Stromal cell of bone marrow (primary cell): ENCODE results near the gene TMEM14A.
"Not testable (repeated sequence)": the region's sequence is repeated elsewhere in the genome, so short reads cannot be mapped to it uniquely, and the experiment has no call there.

Experiments used
- DNase-seq: peaks from one replicate; pipeline ENCODE4 v3.0.0-alpha.2; 2012; ENCODE audit warnings: low read depth

TMEM14A gene

GRCh38 chr6:52657870-52658269 is 13.0 kb upstream of the TMEM14A start:
- DNase-seq: no peak

GRCh38 chr6:52661551-52661950 is 9.4 kb upstream of the TMEM14A start:
- DNase-seq: no peak

GRCh38 chr6:52662031-52662430 is 8.9 kb upstream of the TMEM14A start:
- no peak for DNase-seq

GRCh38 chr6:52663120-52663935 is 7.6 kb upstream of the TMEM14A start:
- DNase-seq: peak; percentile 64

- DNase-seq: no peak
Measured at GRCh38 chr6:52663936-52664185, 7.1 kb upstream of the TMEM14A start.

- DNase-seq: peak; percentile 92
Measured at GRCh38 chr6:52664186-52664990, 6.5 kb upstream of the TMEM14A start.

GRCh38 chr6:52664991-52665686 is 5.8 kb upstream of the TMEM14A start:
- DNase-seq: no peak

GRCh38 chr6:52666071-52666470 is 4.8 kb upstream of the TMEM14A start:
- no peak for DNase-seq

GRCh38 chr6:52666523-52666922 is 4.4 kb upstream of the TMEM14A start:
- DNase-seq: no peak

GRCh38 chr6:52667572-52667971 is 3.3 kb upstream of the TMEM14A start:
- DNase-seq: no peak

- no peak for DNase-seq
Measured at GRCh38 chr6:52671676-52672075, 763 bp downstream of the TMEM14A start.

GRCh38 chr6:52672412-52673025 is 1.6 kb downstream of the TMEM14A start:
- no peak for DNase-seq

GRCh38 chr6:52674666-52675065 is 3.8 kb downstream of the TMEM14A start:
- no peak for DNase-seq

- DNase-seq: no peak
Measured at GRCh38 chr6:52675372-52675771, 4.5 kb downstream of the TMEM14A start.

GRCh38 chr6:52676631-52677030 is 5.7 kb downstream of the TMEM14A start:
- DNase-seq: not testable (repeated sequence)

- DNase-seq: no peak
Measured at GRCh38 chr6:52681416-52681815, 10.5 kb downstream of the TMEM14A start.

- no peak for DNase-seq
Measured at GRCh38 chr6:52686878-52687699, 16.2 kb downstream of the TMEM14A start.

GRCh38 chr6:52689857-52690256 is 18.9 kb downstream of the TMEM14A start:
- DNase-seq: no peak

- no peak for DNase-seq
Measured at GRCh38 chr6:52691718-52692117, 20.8 kb downstream of the TMEM14A start.

- DNase-seq: no peak
Measured at GRCh38 chr6:52693773-52694172, 22.9 kb downstream of the TMEM14A start.

- no peak for DNase-seq
Measured at GRCh38 chr6:52694404-52694803, 23.5 kb downstream of the TMEM14A start.

- DNase-seq: no peak
Measured at GRCh38 chr6:52696418-52696817, 25.5 kb downstream of the TMEM14A start.
